Activated CD8-positive, alpha-beta memory T cell treated with anti-CD3 and anti-CD28 coated beads, Interleukin-2, amount 50 U/mL, for 24 hours (primary cell): Measurements from ENCODE around the gene CACNA1H.

Source experiments
- DNase-seq: peaks from one replicate; pipeline ENCODE4 v3.0.0-alpha.2; 2020; ENCODE audit errors: extremely low read depth

CACNA1H gene

GRCh38 chr16:1158456-1159324, 5.8 kb downstream of the CACNA1H start:
- no peak for DNase-seq

- no peak for DNase-seq
These were observed 6.5 kb downstream of the CACNA1H start for GRCh38 chr16:1159325-1159972.

- DNase-seq, result no peak
These were observed 7.3 kb downstream of the CACNA1H start for GRCh38 chr16:1159973-1160772.

GRCh38 chr16:1160773-1161348, 8.0 kb downstream of the CACNA1H start:
- DNase-seq, result no peak

- no peak for DNase-seq
These were observed 10.0 kb downstream of the CACNA1H start for GRCh38 chr16:1162701-1163566.

- DNase-seq, result no peak
These were observed 10.7 kb downstream of the CACNA1H start for GRCh38 chr16:1163567-1164055.

- DNase-seq, result no peak
These were observed 11.5 kb downstream of the CACNA1H start for GRCh38 chr16:1164382-1164781.

GRCh38 chr16:1164975-1165374, 12.1 kb downstream of the CACNA1H start:
- DNase-seq, result no peak

- no peak for DNase-seq
These were observed 12.6 kb downstream of the CACNA1H start for GRCh38 chr16:1165511-1165910.

- DNase-seq, result no peak
These were observed 14.6 kb downstream of the CACNA1H start for GRCh38 chr16:1167276-1168107.

- DNase-seq, result no peak
These were observed 15.9 kb downstream of the CACNA1H start for GRCh38 chr16:1168837-1169236.

GRCh38 chr16:1169285-1170075, 16.6 kb downstream of the CACNA1H start:
- DNase-seq, result no peak

GRCh38 chr16:1170076-1170418, 17.1 kb downstream of the CACNA1H start:
- DNase-seq, result no peak

GRCh38 chr16:1171001-1171400, 18.1 kb downstream of the CACNA1H start:
- DNase-seq, result no peak

- no peak for DNase-seq
These were observed 19.0 kb downstream of the CACNA1H start for GRCh38 chr16:1171854-1172428.

- DNase-seq, result no peak
These were observed 19.7 kb downstream of the CACNA1H start for GRCh38 chr16:1172651-1173050.

- no peak for DNase-seq
These were observed 21.0 kb downstream of the CACNA1H start for GRCh38 chr16:1173788-1174451.
